ENCODE data around the gene GPX4.

The GPX4 gene

GRCh38 chr19:1154731-1155351 is 51.0 kb downstream of the GPX4 start:
- peak; percentile 78 for DNase-seq

GRCh38 chr19:1155352-1156304 is 51.8 kb downstream of the GPX4 start:
- DNase-seq, result no peak

Measured in femur (tissue), 1 donor.